ENCODE data around the gene WDFY3. TPM values are rescaled to one million over a fixed set of nuclear protein-coding genes. Genes with fewer than 3 reads are reported as not detected.
A peak's percentile ranks its signal among the peaks of the same experiment; 100 is the strongest.

Gene WDFY3
- polyA plus RNA-seq, 2 of the 4 experiments (the other 2 are of a cell fraction): 6.6 to 25.1 TPM

- H3K4me2 ChIP-seq: peak overlapping the region; percentile 69; the same call in 2 of the 3 replicates
Measured at GRCh38 chr4:84952776-84953175, 13.7 kb downstream of the WDFY3 start.

More at GRCh38 chr4:84952776-84953175, 13.7 kb downstream of the WDFY3 start:
- ATAC-seq (no peak), DNase-seq (ENCODE audit: low read depth in 1 of 2, low spot score in 1 of 2) (no peak), FAIRE-seq (no peak)
- H3K4me1 ChIP-seq: peaks cover 52% of the 10 kb centered on the region
- POLR2A ChIA-PET: no interaction called here
- H3K27ac ChIP-seq: no peak overlapping the region; a peak in 1 of 6 replicates
- H3K9me3 ChIP-seq: no peaks in the 10 kb centered on the region
- 86% methylated on average over 1 of the region's 1 CpG for WGBS (ENCODE audit: missing lambda C conversion rate)
- CTCF ChIA-PET: interaction anchor here (0.8 to 1.3 kb wide), 2 partner anchors 19 to 203 kb away, joined by 4 to 6 read pairs; no protein-coding TSS in a partner anchor
- TF ChIP-seq EHMT2 (IDR thresholded peaks at IDR 0.05; ENCODE audit: low read depth) (no peak), CTCF (IDR thresholded peaks at IDR 0.05) (no peak), FOSB (CRISPR knock-in tag; IDR thresholded peaks at IDR 0.05) (no peak), FOSL2 (IDR thresholded peaks at IDR 0.05) (no peak), FOSL2 (CRISPR knock-in tag; IDR thresholded peaks at IDR 0.05) (no peak), KDM1A (IDR thresholded peaks at IDR 0.05; ENCODE audit: low read depth) (no peak), JUN (IDR thresholded peaks at IDR 0.05) (no peak), ESRRA (IDR thresholded peaks at IDR 0.05; ENCODE audit: borderline replicate concordance, low read length) (no peak), HMGXB4 (CRISPR knock-in tag; IDR thresholded peaks at IDR 0.05; ENCODE audit: borderline replicate concordance) (no peak), POLR2A (IDR thresholded peaks at IDR 0.05; ENCODE audit: low read length) (no peak), POLR2AphosphoS2 (conservative IDR thresholded peaks at IDR 0.05; ENCODE audit: low read length) (no peak), PBX3 (IDR thresholded peaks at IDR 0.05) (no peak), EHF (CRISPR knock-in tag; IDR thresholded peaks at IDR 0.05) (no peak), ZSCAN20 (CRISPR knock-in tag; IDR thresholded peaks at IDR 0.05) (no peak), MAFK (IDR thresholded peaks at IDR 0.05; ENCODE audit: partially characterized antibody) (no peak), REST (IDR thresholded peaks at IDR 0.05) (no peak), CHD2 (IDR thresholded peaks at IDR 0.05; ENCODE audit: low read length, partially characterized antibody) (no peak), EP300 (IDR thresholded peaks at IDR 0.05) (no peak), ZC3H11A (IDR thresholded peaks at IDR 0.05) (no peak)
- no peak overlapping the region for H3K4me3 ChIP-seq
